ENCODE data around the gene SPOCK1.

The SPOCK1 gene

GRCh38 chr5:137341831-137342230 lies 157.3 kb downstream of the SPOCK1 start:
- peaks cover 0 to 18% (median 5%) of the 10 kb centered on the region in 4 donors for H3K4me1 ChIP-seq
- H3K27me3 ChIP-seq = no peaks in the 10 kb centered on the region
- no peak overlapping the region for H3K27ac ChIP-seq
- no peaks in the 10 kb centered on the region for H3K36me3 ChIP-seq
- intact Hi-C loops (cut with DNase I; ENCODE audit: low total_unique reads) = no loop called here
- TF ChIP-seq CTCF (IDR thresholded peaks at IDR 0.05) = no peak
- DNase-seq = no peak
- H3K9me3 ChIP-seq = no peaks in the 10 kb centered on the region
- no peak overlapping the region for H3K4me3 ChIP-seq

- no peak overlapping the region for H3K27ac ChIP-seq
- no peaks in the 10 kb centered on the region for H3K9me3 ChIP-seq
- peaks cover 0 to 18% (median 8%) of the 10 kb centered on the region in 4 donors for H3K4me1 ChIP-seq
- no peak for DNase-seq
- intact Hi-C loops (cut with DNase I; ENCODE audit: low total_unique reads) = no loop called here
- TF ChIP-seq CTCF (IDR thresholded peaks at IDR 0.05) = no peak
- H3K36me3 ChIP-seq = no peaks in the 10 kb centered on the region
- H3K27me3 ChIP-seq = no peaks in the 10 kb centered on the region
- H3K4me3 ChIP-seq = no peak overlapping the region
These were observed 158.2 kb downstream of the SPOCK1 start for GRCh38 chr5:137340881-137341280.

- intact Hi-C loops (cut with DNase I; ENCODE audit: low total_unique reads) = no loop called here
- Histone ChIP-seq H3K4me3 (no peak overlapping the region), H3K27me3 (no peaks in the 10 kb centered on the region), H3K36me3 (no peaks in the 10 kb centered on the region), H3K27ac (no peak overlapping the region), H3K4me1 (peaks cover 0 to 6% (median 0%) of the 10 kb centered on the region in 4 donors), H3K9me3 (no peaks in the 10 kb centered on the region)
- TF ChIP-seq CTCF (IDR thresholded peaks at IDR 0.05) = no peak
- DNase-seq = no peak
These were observed 162.5 kb downstream of the SPOCK1 start for GRCh38 chr5:137336565-137337120.

- H3K4me3 ChIP-seq = no peak overlapping the region
- H3K4me1 ChIP-seq = peaks cover 0 to 6% (median 0%) of the 10 kb centered on the region in 4 donors
- no peak for TF ChIP-seq CTCF (IDR thresholded peaks at IDR 0.05)
- no peaks in the 10 kb centered on the region for H3K36me3 ChIP-seq
- no peaks in the 10 kb centered on the region for H3K27me3 ChIP-seq
- intact Hi-C loops (cut with DNase I; ENCODE audit: low total_unique reads) = no loop called here
- no peak for DNase-seq
- no peaks in the 10 kb centered on the region for H3K9me3 ChIP-seq
- H3K27ac ChIP-seq = no peak overlapping the region
These were observed 163.0 kb downstream of the SPOCK1 start for GRCh38 chr5:137336161-137336560.

- Histone ChIP-seq H3K27me3 (no peaks in the 10 kb centered on the region), H3K4me1 (peaks cover 0 to 6% (median 0%) of the 10 kb centered on the region in 4 donors), H3K4me3 (no peak overlapping the region), H3K9me3 (no peaks in the 10 kb centered on the region), H3K36me3 (no peaks in the 10 kb centered on the region), H3K27ac (no peak overlapping the region)
- intact Hi-C loops (cut with DNase I; ENCODE audit: low total_unique reads) = no loop called here
- no peak for TF ChIP-seq CTCF (IDR thresholded peaks at IDR 0.05)
- DNase-seq = no peak
These were observed 163.6 kb downstream of the SPOCK1 start for GRCh38 chr5:137335493-137335892.

- Histone ChIP-seq H3K27me3 (no peaks in the 10 kb centered on the region), H3K27ac (no peak overlapping the region), H3K36me3 (no peaks in the 10 kb centered on the region), H3K4me1 (peaks cover 0 to 6% (median 0%) of the 10 kb centered on the region in 4 donors), H3K4me3 (no peak overlapping the region), H3K9me3 (no peaks in the 10 kb centered on the region)
- TF ChIP-seq CTCF (IDR thresholded peaks at IDR 0.05) = no peak
- intact Hi-C loops (cut with DNase I; ENCODE audit: low total_unique reads) = no loop called here
- no peak for DNase-seq
These were observed 165.2 kb downstream of the SPOCK1 start for GRCh38 chr5:137333928-137334327.

All from tibial artery (tissue), 4 donors.